ENCODE results near the gene PKHD1.
"Not testable (repeated sequence)": the region's sequence is repeated elsewhere in the genome, so short reads cannot be mapped to it uniquely, and the experiment has no call there.

PKHD1 gene

GRCh38 chr6:51857134-51857533 is 230.3 kb downstream of the PKHD1 start:
- no peaks in the 10 kb centered on the region for H3K36me3 ChIP-seq (ENCODE audit: insufficient read depth, low read length)
- no peaks in the 10 kb centered on the region for H3K27me3 ChIP-seq (ENCODE audit: insufficient read depth, low read length)
- H3K4me3 ChIP-seq (ENCODE audit: low read depth, low read length) = no peak overlapping the region
- H3K27ac ChIP-seq (ENCODE audit: low read depth, low read length) = no peak overlapping the region
- no peak overlapping the region for H2AFZ ChIP-seq (ENCODE audit: low read length, unreplicated experiment)
- no peaks in the 10 kb centered on the region for H3K79me2 ChIP-seq (ENCODE audit: control insufficient read depth, insufficient read depth, low read length, unreplicated experiment)
- H3K4me1 ChIP-seq (ENCODE audit: control insufficient read depth, insufficient read depth, low read length, unreplicated experiment) = no peaks in the 10 kb centered on the region

GRCh38 chr6:51856508-51856907 is 230.9 kb downstream of the PKHD1 start:
- no peaks in the 10 kb centered on the region for H3K4me1 ChIP-seq (ENCODE audit: control insufficient read depth, insufficient read depth, low read length, unreplicated experiment)
- no peak overlapping the region for H2AFZ ChIP-seq (ENCODE audit: low read length, unreplicated experiment)
- no peaks in the 10 kb centered on the region for H3K79me2 ChIP-seq (ENCODE audit: control insufficient read depth, insufficient read depth, low read length, unreplicated experiment)
- H3K36me3 ChIP-seq (ENCODE audit: insufficient read depth, low read length) = no peaks in the 10 kb centered on the region
- H3K27me3 ChIP-seq (ENCODE audit: insufficient read depth, low read length) = no peaks in the 10 kb centered on the region
- H3K4me3 ChIP-seq (ENCODE audit: low read depth, low read length) = no peak overlapping the region
- H3K27ac ChIP-seq (ENCODE audit: low read depth, low read length) = no peak overlapping the region

GRCh38 chr6:51855310-51856082 is 231.9 kb downstream of the PKHD1 start:
- Histone ChIP-seq H2AFZ (ENCODE audit: low read length, unreplicated experiment) (no peak overlapping the region), H3K4me3 (ENCODE audit: low read depth, low read length) (no peak overlapping the region), H3K27ac (ENCODE audit: low read depth, low read length) (no peak overlapping the region), H3K36me3 (ENCODE audit: insufficient read depth, low read length) (no peaks in the 10 kb centered on the region), H3K27me3 (ENCODE audit: insufficient read depth, low read length) (no peaks in the 10 kb centered on the region), H3K4me1 (ENCODE audit: control insufficient read depth, insufficient read depth, low read length, unreplicated experiment) (no peaks in the 10 kb centered on the region), H3K79me2 (ENCODE audit: control insufficient read depth, insufficient read depth, low read length, unreplicated experiment) (no peaks in the 10 kb centered on the region)

GRCh38 chr6:51854876-51855275 is 232.5 kb downstream of the PKHD1 start:
- no peak overlapping the region for H2AFZ ChIP-seq (ENCODE audit: low read length, unreplicated experiment)
- no peaks in the 10 kb centered on the region for H3K79me2 ChIP-seq (ENCODE audit: control insufficient read depth, insufficient read depth, low read length, unreplicated experiment)
- H3K27me3 ChIP-seq (ENCODE audit: insufficient read depth, low read length) = no peaks in the 10 kb centered on the region
- no peak overlapping the region for H3K4me3 ChIP-seq (ENCODE audit: low read depth, low read length)
- H3K36me3 ChIP-seq (ENCODE audit: insufficient read depth, low read length) = no peaks in the 10 kb centered on the region
- H3K27ac ChIP-seq (ENCODE audit: low read depth, low read length) = no peak overlapping the region
- no peaks in the 10 kb centered on the region for H3K4me1 ChIP-seq (ENCODE audit: control insufficient read depth, insufficient read depth, low read length, unreplicated experiment)

GRCh38 chr6:51854347-51854746 is 233.1 kb downstream of the PKHD1 start:
- Histone ChIP-seq H3K79me2 (ENCODE audit: control insufficient read depth, insufficient read depth, low read length, unreplicated experiment) (no peaks in the 10 kb centered on the region), H3K4me3 (ENCODE audit: low read depth, low read length) (no peak overlapping the region), H3K36me3 (ENCODE audit: insufficient read depth, low read length) (no peaks in the 10 kb centered on the region), H3K27ac (ENCODE audit: low read depth, low read length) (no peak overlapping the region), H3K27me3 (ENCODE audit: insufficient read depth, low read length) (no peaks in the 10 kb centered on the region), H3K4me1 (ENCODE audit: control insufficient read depth, insufficient read depth, low read length, unreplicated experiment) (no peaks in the 10 kb centered on the region), H2AFZ (ENCODE audit: low read length, unreplicated experiment) (no peak overlapping the region)

- H3K27ac ChIP-seq (ENCODE audit: low read depth, low read length); H3K27me3 ChIP-seq (ENCODE audit: insufficient read depth, low read length); H3K36me3 ChIP-seq (ENCODE audit: insufficient read depth, low read length); H3K79me2 ChIP-seq (ENCODE audit: control insufficient read depth, insufficient read depth, low read length, unreplicated experiment); H3K4me3 ChIP-seq (ENCODE audit: low read depth, low read length); H2AFZ ChIP-seq (ENCODE audit: low read length, unreplicated experiment); H3K4me1 ChIP-seq (ENCODE audit: control insufficient read depth, insufficient read depth, low read length, unreplicated experiment): not testable (repeated sequence)
Measured at GRCh38 chr6:51853109-51853508, 234.3 kb downstream of the PKHD1 start.

GRCh38 chr6:51846531-51846930 is 240.9 kb downstream of the PKHD1 start:
- Histone ChIP-seq H3K27me3 (ENCODE audit: insufficient read depth, low read length) (no peaks in the 10 kb centered on the region), H3K36me3 (ENCODE audit: insufficient read depth, low read length) (no peaks in the 10 kb centered on the region), H3K27ac (ENCODE audit: low read depth, low read length) (no peak overlapping the region), H3K4me1 (ENCODE audit: control insufficient read depth, insufficient read depth, low read length, unreplicated experiment) (no peaks in the 10 kb centered on the region), H2AFZ (ENCODE audit: low read length, unreplicated experiment) (no peak overlapping the region), H3K79me2 (ENCODE audit: control insufficient read depth, insufficient read depth, low read length, unreplicated experiment) (no peaks in the 10 kb centered on the region), H3K4me3 (ENCODE audit: low read depth, low read length) (no peak overlapping the region)

- Histone ChIP-seq H3K79me2 (ENCODE audit: control insufficient read depth, insufficient read depth, low read length, unreplicated experiment) (no peaks in the 10 kb centered on the region), H3K27me3 (ENCODE audit: insufficient read depth, low read length) (no peaks in the 10 kb centered on the region), H3K4me3 (ENCODE audit: low read depth, low read length) (no peak overlapping the region), H3K4me1 (ENCODE audit: control insufficient read depth, insufficient read depth, low read length, unreplicated experiment) (no peaks in the 10 kb centered on the region), H2AFZ (ENCODE audit: low read length, unreplicated experiment) (no peak overlapping the region), H3K27ac (ENCODE audit: low read depth, low read length) (no peak overlapping the region), H3K36me3 (ENCODE audit: insufficient read depth, low read length) (no peaks in the 10 kb centered on the region)
Measured at GRCh38 chr6:51844336-51844735, 243.1 kb downstream of the PKHD1 start.

GRCh38 chr6:51843456-51844056 is 243.9 kb downstream of the PKHD1 start:
- Histone ChIP-seq H3K27me3 (ENCODE audit: insufficient read depth, low read length) (no peaks in the 10 kb centered on the region), H3K4me3 (ENCODE audit: low read depth, low read length) (no peak overlapping the region), H3K4me1 (ENCODE audit: control insufficient read depth, insufficient read depth, low read length, unreplicated experiment) (no peaks in the 10 kb centered on the region), H3K36me3 (ENCODE audit: insufficient read depth, low read length) (no peaks in the 10 kb centered on the region), H2AFZ (ENCODE audit: low read length, unreplicated experiment) (no peak overlapping the region), H3K27ac (ENCODE audit: low read depth, low read length) (no peak overlapping the region), H3K79me2 (ENCODE audit: control insufficient read depth, insufficient read depth, low read length, unreplicated experiment) (no peaks in the 10 kb centered on the region)

GRCh38 chr6:51842804-51843378 is 244.5 kb downstream of the PKHD1 start:
- no peaks in the 10 kb centered on the region for H3K4me1 ChIP-seq (ENCODE audit: control insufficient read depth, insufficient read depth, low read length, unreplicated experiment)
- H2AFZ ChIP-seq (ENCODE audit: low read length, unreplicated experiment) = no peak overlapping the region
- no peak overlapping the region for H3K4me3 ChIP-seq (ENCODE audit: low read depth, low read length)
- H3K79me2 ChIP-seq (ENCODE audit: control insufficient read depth, insufficient read depth, low read length, unreplicated experiment) = no peaks in the 10 kb centered on the region
- no peak overlapping the region for H3K27ac ChIP-seq (ENCODE audit: low read depth, low read length)
- H3K27me3 ChIP-seq (ENCODE audit: insufficient read depth, low read length) = no peaks in the 10 kb centered on the region
- H3K36me3 ChIP-seq (ENCODE audit: insufficient read depth, low read length) = no peaks in the 10 kb centered on the region
